KMS-11 (cell line): ENCODE data around the gene IMMP2L.
"Not testable (repeated sequence)": the region's sequence is repeated elsewhere in the genome, so short reads cannot be mapped to it uniquely, and the experiment has no call there.

Experiments used
- H2AFZ ChIP-seq: fragments of 200-600 bp; sonication (generic); 2 replicates; pipeline ENCODE4 v1.6.1; 2016; ENCODE audit warnings: antibody characterized with exemption, mixed run types, low read depth
- H3K27ac ChIP-seq: fragments of 200-600 bp; sonication (generic); 2 replicates; pipeline ENCODE4 v1.6.1; 2016; ENCODE audit warnings: mild to moderate bottlenecking, mixed run types
- H3K27me3 ChIP-seq: fragments of 200-600 bp; sonication (generic); 2 replicates; pipeline ENCODE4 v1.6.1; 2017; ENCODE audit warnings: mild to moderate bottlenecking, low read depth, mixed run types, moderate library complexity; ENCODE audit not compliant: insufficient read depth
- H3K36me3 ChIP-seq: fragments of 200-600 bp; sonication (generic); 2 replicates; pipeline ENCODE4 v1.6.1; 2017; ENCODE audit warnings: mild to moderate bottlenecking, mixed run types; ENCODE audit not compliant: insufficient read depth
- H3K4me1 ChIP-seq: fragments of 200-600 bp; sonication (generic); 2 replicates; pipeline ENCODE4 v1.6.1; 2016; ENCODE audit warnings: mild to moderate bottlenecking, low read depth, mixed run types; ENCODE audit not compliant: poor library complexity, severe bottlenecking
- H3K4me2 ChIP-seq: fragments of 200-600 bp; sonication (generic); 2 replicates; pipeline ENCODE4 v1.7.0; 2016; ENCODE audit warnings: mild to moderate bottlenecking, mixed run types
- H3K4me3 ChIP-seq: fragments of 200-600 bp; sonication (generic); IDR thresholded peaks from 2 replicates; pipeline ENCODE4 v1.6.1; 2017; ENCODE audit warnings: low read depth, low read length, mixed read lengths; ENCODE audit not compliant: insufficient read depth
- H3K79me2 ChIP-seq: fragments of 200-600 bp; sonication (generic); 2 replicates; pipeline ENCODE4 v1.6.1; 2016; ENCODE audit warnings: low read depth, mixed run types; ENCODE audit not compliant: insufficient read depth
- H3K9ac ChIP-seq: fragments of 200-600 bp; sonication (generic); 2 replicates; pipeline ENCODE4 v1.6.1; 2016; ENCODE audit warnings: mild to moderate bottlenecking, mixed run types
- H4K20me1 ChIP-seq: fragments of 200-600 bp; sonication (generic); 2 replicates; pipeline ENCODE4 v1.6.1; 2016; ENCODE audit warnings: mild to moderate bottlenecking, mixed run types; ENCODE audit not compliant: insufficient read depth
- TF ChIP-seq, protein P1 (sequence below): fragments of 200-600 bp; sonication (generic); conservative IDR thresholded peaks from 2 replicates; pipeline ENCODE4 v1.6.1; 2017; ENCODE audit warnings: low read depth, mild to moderate bottlenecking, antibody characterized with exemption, low read length, moderate library complexity, mixed read lengths

IMMP2L gene

GRCh38 chr7:111510584-111511378, 51.5 kb downstream of the IMMP2L start:
- TF ChIP-seq, protein P1, sequence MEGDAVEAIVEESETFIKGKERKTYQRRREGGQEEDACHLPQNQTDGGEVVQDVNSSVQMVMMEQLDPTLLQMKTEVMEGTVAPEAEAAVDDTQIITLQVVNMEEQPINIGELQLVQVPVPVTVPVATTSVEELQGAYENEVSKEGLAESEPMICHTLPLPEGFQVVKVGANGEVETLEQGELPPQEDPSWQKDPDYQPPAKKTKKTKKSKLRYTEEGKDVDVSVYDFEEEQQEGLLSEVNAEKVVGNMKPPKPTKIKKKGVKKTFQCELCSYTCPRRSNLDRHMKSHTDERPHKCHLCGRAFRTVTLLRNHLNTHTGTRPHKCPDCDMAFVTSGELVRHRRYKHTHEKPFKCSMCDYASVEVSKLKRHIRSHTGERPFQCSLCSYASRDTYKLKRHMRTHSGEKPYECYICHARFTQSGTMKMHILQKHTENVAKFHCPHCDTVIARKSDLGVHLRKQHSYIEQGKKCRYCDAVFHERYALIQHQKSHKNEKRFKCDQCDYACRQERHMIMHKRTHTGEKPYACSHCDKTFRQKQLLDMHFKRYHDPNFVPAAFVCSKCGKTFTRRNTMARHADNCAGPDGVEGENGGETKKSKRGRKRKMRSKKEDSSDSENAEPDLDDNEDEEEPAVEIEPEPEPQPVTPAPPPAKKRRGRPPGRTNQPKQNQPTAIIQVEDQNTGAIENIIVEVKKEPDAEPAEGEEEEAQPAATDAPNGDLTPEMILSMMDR, result no peak
- Histone ChIP-seq H3K36me3 (no peaks in the 10 kb centered on the region), H3K4me1 (no peaks in the 10 kb centered on the region), H4K20me1 (no peaks in the 10 kb centered on the region), H3K4me3 (no peak overlapping the region), H3K27me3 (no peaks in the 10 kb centered on the region), H3K4me2 (no peak overlapping the region), H3K79me2 (no peaks in the 10 kb centered on the region), H3K27ac (no peak overlapping the region), H3K9ac (no peak overlapping the region), H2AFZ (no peak overlapping the region)

DNA sequence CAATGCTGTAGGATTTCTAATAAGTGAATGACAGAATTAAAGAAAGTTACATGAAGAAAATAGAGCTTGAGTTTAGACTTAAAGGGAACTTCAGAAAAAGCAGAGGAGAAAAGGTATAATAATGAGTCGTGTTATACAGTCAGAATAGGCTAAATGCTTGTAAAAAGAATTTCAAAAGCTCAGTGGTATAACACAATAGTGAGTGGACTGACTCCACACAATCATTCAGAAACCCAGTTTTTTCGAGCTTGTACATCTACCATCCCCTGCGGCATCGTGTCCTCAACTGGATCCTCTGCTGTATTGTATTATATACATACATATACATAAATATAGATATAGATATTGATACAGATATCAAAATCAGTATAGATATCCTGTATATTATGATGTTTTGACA, 52.2 kb downstream of the IMMP2L start:
- no peak overlapping the region for H3K27ac ChIP-seq
- no peaks in the 10 kb centered on the region for H3K27me3 ChIP-seq
- H2AFZ ChIP-seq, result no peak overlapping the region
- H4K20me1 ChIP-seq, result no peaks in the 10 kb centered on the region
- TF ChIP-seq, protein P1, result no peak
- no peak overlapping the region for H3K4me2 ChIP-seq
- H3K36me3 ChIP-seq, result no peaks in the 10 kb centered on the region
- no peak overlapping the region for H3K4me3 ChIP-seq
- no peaks in the 10 kb centered on the region for H3K79me2 ChIP-seq
- H3K9ac ChIP-seq, result no peak overlapping the region
- H3K4me1 ChIP-seq, result no peaks in the 10 kb centered on the region

GRCh38 chr7:111509288-111509687, 53.0 kb downstream of the IMMP2L start:
- Histone ChIP-seq H3K79me2 (no peaks in the 10 kb centered on the region), H3K36me3 (no peaks in the 10 kb centered on the region), H3K4me2 (no peak overlapping the region), H3K9ac (no peak overlapping the region), H3K27ac (no peak overlapping the region), H4K20me1 (no peaks in the 10 kb centered on the region), H3K27me3 (no peaks in the 10 kb centered on the region), H2AFZ (no peak overlapping the region), H3K4me3 (no peak overlapping the region), H3K4me1 (no peaks in the 10 kb centered on the region)
- TF ChIP-seq, protein P1, result no peak

GRCh38 chr7:111508387-111508786, 53.9 kb downstream of the IMMP2L start:
- no peak overlapping the region for H3K9ac ChIP-seq
- no peak overlapping the region for H3K4me3 ChIP-seq
- TF ChIP-seq, protein P1, result no peak
- H3K27ac ChIP-seq, result no peak overlapping the region
- H3K4me1 ChIP-seq, result no peaks in the 10 kb centered on the region
- H3K79me2 ChIP-seq, result no peaks in the 10 kb centered on the region
- H2AFZ ChIP-seq, result no peak overlapping the region
- H3K36me3 ChIP-seq, result no peaks in the 10 kb centered on the region
- H3K27me3 ChIP-seq, result no peaks in the 10 kb centered on the region
- no peak overlapping the region for H3K4me2 ChIP-seq
- no peaks in the 10 kb centered on the region for H4K20me1 ChIP-seq

DNA sequence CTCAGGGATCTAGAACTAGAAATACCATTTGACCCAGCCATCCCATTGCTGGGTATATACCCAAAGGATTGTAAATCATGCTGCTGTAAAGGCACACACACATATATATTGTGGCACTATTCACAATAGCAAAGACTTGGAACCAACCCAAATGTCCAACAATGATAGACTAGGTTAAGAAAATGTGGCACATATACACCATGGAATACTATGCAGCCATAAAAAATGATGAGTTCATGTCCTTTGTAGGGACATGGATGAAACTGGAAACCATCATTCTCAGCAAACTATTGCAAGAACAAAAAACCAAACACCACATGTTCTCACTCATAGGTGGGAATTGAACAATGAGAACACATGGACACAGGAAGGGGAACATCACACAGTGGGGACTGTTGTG, 56.9 kb downstream of the IMMP2L start:
- not testable (repeated sequence) for H4K20me1 ChIP-seq, H3K4me1 ChIP-seq, H3K4me2 ChIP-seq, H3K9ac ChIP-seq, H3K4me3 ChIP-seq, H3K79me2 ChIP-seq, H2AFZ ChIP-seq, H3K27me3 ChIP-seq, H3K27ac ChIP-seq, H3K36me3 ChIP-seq

GRCh38 chr7:111501799-111502198, 60.5 kb downstream of the IMMP2L start:
- H4K20me1 ChIP-seq, H3K9ac ChIP-seq, H3K79me2 ChIP-seq, H2AFZ ChIP-seq, H3K4me2 ChIP-seq, H3K4me1 ChIP-seq, H3K27ac ChIP-seq, H3K27me3 ChIP-seq, H3K36me3 ChIP-seq, H3K4me3 ChIP-seq: not testable (repeated sequence)
